Endothelial cell (in vitro differentiated cells): ENCODE data around the gene TGFBRAP1. TPM values are rescaled to one million over a fixed set of nuclear protein-coding genes. Genes with fewer than 3 reads are reported as not detected.

ENCODE experiments used
- DNase-seq: peaks from one replicate; pipeline ENCODE4 v3.0.0; 2021; ENCODE audit warnings: low spot score
- H3K27ac Mint-ChIP-seq: one replicate; pipeline ENCODE4 v1.8.0; 2021; ENCODE audit warnings: mixed read lengths, inconsistent platforms; ENCODE audit not compliant: unreplicated experiment
- H3K27me3 Mint-ChIP-seq: one replicate; pipeline ENCODE4 v1.8.0; 2021; ENCODE audit warnings: mild to moderate bottlenecking, moderate library complexity, mixed read lengths, inconsistent platforms; ENCODE audit not compliant: unreplicated experiment
- H3K36me3 Mint-ChIP-seq: one replicate; pipeline ENCODE4 v1.8.0; 2021; ENCODE audit warnings: mild to moderate bottlenecking, low read depth, mixed read lengths, inconsistent platforms; ENCODE audit not compliant: unreplicated experiment
- H3K4me1 Mint-ChIP-seq: one replicate; pipeline ENCODE4 v1.8.0; 2021; ENCODE audit warnings: mild to moderate bottlenecking, mixed read lengths, inconsistent platforms; ENCODE audit not compliant: unreplicated experiment
- H3K4me3 Mint-ChIP-seq: one replicate; pipeline ENCODE4 v1.8.0; 2021; ENCODE audit warnings: mild to moderate bottlenecking, mixed read lengths, inconsistent platforms; ENCODE audit not compliant: unreplicated experiment
- H3K9me3 Mint-ChIP-seq: one replicate; pipeline ENCODE4 v1.8.0; 2021; ENCODE audit warnings: mixed read lengths, inconsistent platforms; ENCODE audit not compliant: unreplicated experiment
- long read RNA-seq: library from polyadenylated mRNA; unstranded; transcript quantifications from one replicate; pipeline ENCODE4 v2.0.0, GENCODE V29; 2020; ENCODE audit not compliant: unreplicated experiment
- total RNA-seq: library from RNA; stranded (reverse); fragmentation: NEBNext Ultra II Directional; extraction: Animal tissue kit (Norgen Biotek cat#: 25700); gene quantifications from one replicate; pipeline ENCODE4 v1.2.1, GENCODE V29; 2021; ENCODE audit not compliant: unreplicated experiment
- TF ChIP-seq, protein P1 (sequence below): fragments of 200-600 bp; sonication (generic); IDR thresholded peaks from one replicate; pipeline ENCODE4 v1.5.0; 2021; ENCODE audit warnings: antibody characterized with exemption; ENCODE audit not compliant: unreplicated experiment

The TGFBRAP1 gene
- total RNA-seq, result 18.8 TPM
- long read RNA-seq, result 0 reads

GRCh38 chr2:105329561-105330495 is at the start of gene TGFBRAP1:
Gene TGFBRAP1, minus strand, starts transcription at chr2:105329735. Its CDS starts 21,434 bp downstream, at chr2:105308301.
- Mint-ChIP-seq H3K4me1 (peaks cover 25% of the 10 kb centered on the region), H3K9me3 (no peaks in the 10 kb centered on the region), H3K27ac (peak within 1 kb of the TSS; percentile 72), H3K36me3 (no peaks in the 10 kb centered on the region), H3K4me3 (peak within 1 kb of the TSS; percentile 97), H3K27me3 (peaks cover 7% of the 10 kb centered on the region)
- TF ChIP-seq, protein P1, sequence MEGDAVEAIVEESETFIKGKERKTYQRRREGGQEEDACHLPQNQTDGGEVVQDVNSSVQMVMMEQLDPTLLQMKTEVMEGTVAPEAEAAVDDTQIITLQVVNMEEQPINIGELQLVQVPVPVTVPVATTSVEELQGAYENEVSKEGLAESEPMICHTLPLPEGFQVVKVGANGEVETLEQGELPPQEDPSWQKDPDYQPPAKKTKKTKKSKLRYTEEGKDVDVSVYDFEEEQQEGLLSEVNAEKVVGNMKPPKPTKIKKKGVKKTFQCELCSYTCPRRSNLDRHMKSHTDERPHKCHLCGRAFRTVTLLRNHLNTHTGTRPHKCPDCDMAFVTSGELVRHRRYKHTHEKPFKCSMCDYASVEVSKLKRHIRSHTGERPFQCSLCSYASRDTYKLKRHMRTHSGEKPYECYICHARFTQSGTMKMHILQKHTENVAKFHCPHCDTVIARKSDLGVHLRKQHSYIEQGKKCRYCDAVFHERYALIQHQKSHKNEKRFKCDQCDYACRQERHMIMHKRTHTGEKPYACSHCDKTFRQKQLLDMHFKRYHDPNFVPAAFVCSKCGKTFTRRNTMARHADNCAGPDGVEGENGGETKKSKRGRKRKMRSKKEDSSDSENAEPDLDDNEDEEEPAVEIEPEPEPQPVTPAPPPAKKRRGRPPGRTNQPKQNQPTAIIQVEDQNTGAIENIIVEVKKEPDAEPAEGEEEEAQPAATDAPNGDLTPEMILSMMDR, result no peak
- peak; percentile 69 for DNase-seq

GRCh38 chr2:105378921-105379383 is 49.4 kb upstream of the TGFBRAP1 start:
- H3K27ac Mint-ChIP-seq, result no peak overlapping the region
- DNase-seq, result no peak

GRCh38 chr2:105378276-105378840 is 48.8 kb upstream of the TGFBRAP1 start:
- peaks cover 10% of the 10 kb centered on the region for H3K36me3 Mint-ChIP-seq
- no peak overlapping the region for H3K4me3 Mint-ChIP-seq
- peaks cover 9% of the 10 kb centered on the region for H3K4me1 Mint-ChIP-seq
- H3K27me3 Mint-ChIP-seq, result peaks cover 2% of the 10 kb centered on the region
- no peaks in the 10 kb centered on the region for H3K9me3 Mint-ChIP-seq
- no peak overlapping the region for H3K27ac Mint-ChIP-seq
- DNase-seq, result no peak
- TF ChIP-seq, protein P1, result no peak

More at GRCh38 chr2:105378921-105379383, 49.4 kb upstream of the TGFBRAP1 start:
- Mint-ChIP-seq H3K9me3 (no peaks in the 10 kb centered on the region), H3K27me3 (peaks cover 2% of the 10 kb centered on the region), H3K4me1 (peaks cover 9% of the 10 kb centered on the region), H3K36me3 (peaks cover 5% of the 10 kb centered on the region), H3K4me3 (no peak overlapping the region)
- TF ChIP-seq, protein P1, result no peak

DNA sequence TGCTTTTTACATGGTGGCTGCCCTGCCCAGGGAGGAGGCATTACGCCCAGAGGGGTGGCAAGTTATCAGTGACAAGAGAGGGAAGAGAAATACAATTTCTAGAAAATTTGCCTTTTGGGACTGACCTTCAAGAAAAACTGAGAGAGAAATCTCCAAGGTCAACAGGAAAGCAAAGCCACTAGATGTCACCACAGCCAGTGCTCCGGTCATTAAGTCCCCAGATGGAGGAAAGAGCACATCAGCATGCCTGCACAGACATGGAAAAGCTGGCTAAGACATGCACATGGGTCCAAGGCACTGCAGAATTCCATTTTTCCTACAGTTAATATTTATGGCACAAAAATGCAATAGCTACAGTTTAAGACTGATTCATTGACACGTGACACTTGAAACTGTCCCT is 48.3 kb upstream of the TGFBRAP1 start:
- TF ChIP-seq, protein P1, result no peak
- no peak for DNase-seq
- H3K4me3 Mint-ChIP-seq, result no peak overlapping the region
- H3K27me3 Mint-ChIP-seq, result peaks cover 2% of the 10 kb centered on the region
- peaks cover 9% of the 10 kb centered on the region for H3K4me1 Mint-ChIP-seq
- H3K9me3 Mint-ChIP-seq, result no peaks in the 10 kb centered on the region
- H3K27ac Mint-ChIP-seq, result no peak overlapping the region
- H3K36me3 Mint-ChIP-seq, result peaks cover 15% of the 10 kb centered on the region
